PC-3 (cell line): ENCODE results near the gene DNAH5.

Experiments used
- CTCF ChIP-seq: fragments of 300-600 bp; sonication (generic); conservative IDR thresholded peaks from 2 replicates; pipeline ENCODE4 v1.5.1; 2017; ENCODE audit warnings: antibody characterized with exemption, low read depth, mild to moderate bottlenecking, low read length
- EZH2 ChIP-seq: fragments of 300-600 bp; sonication (generic); IDR thresholded peaks from one replicate; pipeline ENCODE4 v1.6.1; 2017; ENCODE audit warnings: antibody characterized with exemption, mild to moderate bottlenecking, low read length; ENCODE audit not compliant: unreplicated experiment
- EZH2phosphoT487 ChIP-seq: fragments of 300-600 bp; sonication (generic); IDR thresholded peaks from 2 replicates; pipeline ENCODE4 v1.6.1; 2018; ENCODE audit warnings: mild to moderate bottlenecking, antibody characterized with exemption, low read length, borderline replicate concordance

GRCh38 chr5:13704396-13704795, 240.1 kb downstream of the DNAH5 start:
- TF ChIP-seq CTCF (no peak), EZH2phosphoT487 (no peak), EZH2 (no peak)
